Measurements from ENCODE around the gene LGALS4. TPM values are rescaled to one million over a fixed set of nuclear protein-coding genes. Genes with fewer than 3 reads are reported as not detected.
"Not testable (repeated sequence)": the region's sequence is repeated elsewhere in the genome, so short reads cannot be mapped to it uniquely, and the experiment has no call there.

LGALS4 gene
- total RNA-seq, 2 donors from 2014 or later, result 3.5 TPM; not detected in 1

- Histone ChIP-seq H3K36me3 (peaks cover 20% of the 10 kb centered on the region), H3K27ac (no peak overlapping the region), H3K27me3 (replicated peaks; ENCODE audit: insufficient read depth) (no peaks in the 10 kb centered on the region), H3K4me1 (ENCODE audit: control insufficient read depth in 1 of 2, low read depth in 2 of 2) (no peaks in the 10 kb centered on the region), H3K9me3 (no peaks in the 10 kb centered on the region), H3K4me3 (no peak overlapping the region)
- DNase-seq (ENCODE audit: low spot score), result no peak
- no peak for ATAC-seq (ENCODE audit: insufficient number of reproducible peaks, low FRiP score, low read depth)
- TF ChIP-seq CTCF (IDR thresholded peaks at IDR 0.05), result no peak
These were observed 520 bp downstream of the LGALS4 start for GRCh38 chr19:38812009-38812840.

- no peak for TF ChIP-seq CTCF (IDR thresholded peaks at IDR 0.05)
- no peaks in the 10 kb centered on the region for H3K27me3 ChIP-seq (replicated peaks; ENCODE audit: insufficient read depth)
- no peak for DNase-seq (ENCODE audit: low spot score)
- H3K36me3 ChIP-seq, result no peaks in the 10 kb centered on the region
- no peaks in the 10 kb centered on the region for H3K4me1 ChIP-seq (ENCODE audit: control insufficient read depth in 1 of 2, low read depth in 2 of 2)
- H3K27ac ChIP-seq, result no peak overlapping the region
- no peak for ATAC-seq (ENCODE audit: insufficient number of reproducible peaks, low FRiP score, low read depth)
- no peaks in the 10 kb centered on the region for H3K9me3 ChIP-seq
- no peak overlapping the region for H3K4me3 ChIP-seq
These were observed 3.0 kb downstream of the LGALS4 start for GRCh38 chr19:38809592-38810252.

GRCh38 chr19:38808741-38809140, 4.0 kb downstream of the LGALS4 start:
- ATAC-seq (ENCODE audit: insufficient number of reproducible peaks, low FRiP score, low read depth) (no peak), DNase-seq (ENCODE audit: low spot score) (no peak)
- no peaks in the 10 kb centered on the region for H3K4me1 ChIP-seq (ENCODE audit: control insufficient read depth in 1 of 2, low read depth in 2 of 2)
- no peaks in the 10 kb centered on the region for H3K36me3 ChIP-seq
- H3K9me3 ChIP-seq, result no peaks in the 10 kb centered on the region
- no peaks in the 10 kb centered on the region for H3K27me3 ChIP-seq (replicated peaks; ENCODE audit: insufficient read depth)
- TF ChIP-seq CTCF (IDR thresholded peaks at IDR 0.05), result no peak
- no peak overlapping the region for H3K4me3 ChIP-seq
- no peak overlapping the region for H3K27ac ChIP-seq

- H3K27ac ChIP-seq; H3K36me3 ChIP-seq; H3K27me3 ChIP-seq (replicated peaks; ENCODE audit: insufficient read depth); DNase-seq (ENCODE audit: low spot score); H3K9me3 ChIP-seq; H3K4me1 ChIP-seq (ENCODE audit: control insufficient read depth in 1 of 2, low read depth in 2 of 2); ATAC-seq (ENCODE audit: insufficient number of reproducible peaks, low FRiP score, low read depth); H3K4me3 ChIP-seq: not testable (repeated sequence)
These were observed 5.2 kb downstream of the LGALS4 start for GRCh38 chr19:38807374-38808098.

- no peaks in the 10 kb centered on the region for H3K9me3 ChIP-seq
- DNase-seq (ENCODE audit: low spot score) (no peak), ATAC-seq (ENCODE audit: insufficient number of reproducible peaks, low FRiP score, low read depth) (no peak)
- no peak for TF ChIP-seq CTCF (IDR thresholded peaks at IDR 0.05)
- H3K4me1 ChIP-seq (ENCODE audit: control insufficient read depth in 1 of 2, low read depth in 2 of 2), result no peaks in the 10 kb centered on the region
- no peaks in the 10 kb centered on the region for H3K27me3 ChIP-seq (replicated peaks; ENCODE audit: insufficient read depth)
- no peak overlapping the region for H3K4me3 ChIP-seq
- no peaks in the 10 kb centered on the region for H3K36me3 ChIP-seq
- H3K27ac ChIP-seq, result no peak overlapping the region
These were observed 6.4 kb downstream of the LGALS4 start for GRCh38 chr19:38806371-38806770.

All from thoracic aorta (tissue), 2 donors.